Measurements from ENCODE around the gene ARHGAP21. TPM values are rescaled to one million over a fixed set of nuclear protein-coding genes. Genes with fewer than 3 reads are reported as not detected.
A peak's percentile ranks its signal among the peaks of the same experiment; 100 is the strongest.
"Not testable (repeated sequence)": the region's sequence is repeated elsewhere in the genome, so short reads cannot be mapped to it uniquely, and the experiment has no call there.

ARHGAP21 gene
- total RNA-seq, 1 donor from 2014 or later: 108 TPM

DNA sequence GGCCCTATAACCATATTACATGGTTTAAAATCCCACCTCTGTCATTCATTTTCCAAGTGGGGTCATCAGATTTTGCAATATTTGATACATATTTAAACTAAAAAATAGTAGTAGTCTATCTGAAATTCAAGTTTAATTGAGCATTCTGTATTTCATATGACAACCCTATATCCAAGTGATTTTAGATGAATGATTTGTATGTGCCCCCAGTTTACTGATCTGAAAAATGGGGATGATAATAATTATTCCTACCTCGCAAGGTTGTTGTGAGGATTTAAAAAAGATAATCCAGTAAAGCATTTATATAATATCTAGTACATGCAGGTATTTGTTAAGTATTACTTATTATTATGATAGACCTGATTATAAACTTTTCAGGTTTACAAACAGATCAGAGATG is 84.6 kb downstream of the ARHGAP21 start:
- H3K4me3 Mint-ChIP-seq (ENCODE audit: unreplicated experiment): no peak overlapping the region
- H3K27ac Mint-ChIP-seq (ENCODE audit: unreplicated experiment): no peak overlapping the region
- H3K4me1 Mint-ChIP-seq (ENCODE audit: low read depth): peaks cover 11% of the 10 kb centered on the region
- no peak for DNase-seq (ENCODE audit: low spot score)
- TF ChIP-seq, protein P1, sequence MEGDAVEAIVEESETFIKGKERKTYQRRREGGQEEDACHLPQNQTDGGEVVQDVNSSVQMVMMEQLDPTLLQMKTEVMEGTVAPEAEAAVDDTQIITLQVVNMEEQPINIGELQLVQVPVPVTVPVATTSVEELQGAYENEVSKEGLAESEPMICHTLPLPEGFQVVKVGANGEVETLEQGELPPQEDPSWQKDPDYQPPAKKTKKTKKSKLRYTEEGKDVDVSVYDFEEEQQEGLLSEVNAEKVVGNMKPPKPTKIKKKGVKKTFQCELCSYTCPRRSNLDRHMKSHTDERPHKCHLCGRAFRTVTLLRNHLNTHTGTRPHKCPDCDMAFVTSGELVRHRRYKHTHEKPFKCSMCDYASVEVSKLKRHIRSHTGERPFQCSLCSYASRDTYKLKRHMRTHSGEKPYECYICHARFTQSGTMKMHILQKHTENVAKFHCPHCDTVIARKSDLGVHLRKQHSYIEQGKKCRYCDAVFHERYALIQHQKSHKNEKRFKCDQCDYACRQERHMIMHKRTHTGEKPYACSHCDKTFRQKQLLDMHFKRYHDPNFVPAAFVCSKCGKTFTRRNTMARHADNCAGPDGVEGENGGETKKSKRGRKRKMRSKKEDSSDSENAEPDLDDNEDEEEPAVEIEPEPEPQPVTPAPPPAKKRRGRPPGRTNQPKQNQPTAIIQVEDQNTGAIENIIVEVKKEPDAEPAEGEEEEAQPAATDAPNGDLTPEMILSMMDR (IDR thresholded peaks at IDR 0.05): no peak
- no peaks in the 10 kb centered on the region for H3K27me3 Mint-ChIP-seq (ENCODE audit: low read depth)
- H3K36me3 Mint-ChIP-seq (ENCODE audit: low read depth): peaks cover 3% of the 10 kb centered on the region
- no peaks in the 10 kb centered on the region for H3K9me3 Mint-ChIP-seq (ENCODE audit: low read depth)

DNA sequence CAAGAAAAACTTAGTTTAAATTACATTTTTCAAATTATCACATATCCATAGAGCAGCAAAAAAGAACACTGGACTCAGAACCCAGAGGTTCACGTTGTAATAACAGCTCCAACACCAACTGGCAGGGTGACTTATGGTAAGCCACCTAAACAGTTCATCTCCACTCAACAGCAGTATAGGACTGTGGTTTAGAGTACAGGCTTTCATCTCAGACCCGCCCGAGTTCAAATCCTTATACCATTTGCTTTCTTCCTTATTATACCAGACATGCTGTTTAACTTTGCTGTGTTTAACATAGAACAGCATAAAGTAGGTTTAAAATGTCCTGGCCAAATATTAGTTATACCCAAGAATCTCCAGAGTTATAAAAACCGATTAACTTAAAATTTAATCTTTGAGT is 97.9 kb downstream of the ARHGAP21 start:
- peaks cover 4% of the 10 kb centered on the region for H3K36me3 Mint-ChIP-seq (ENCODE audit: low read depth)
- TF ChIP-seq, protein P1 (IDR thresholded peaks at IDR 0.05): no peak
- peaks cover 26% of the 10 kb centered on the region for H3K4me1 Mint-ChIP-seq (ENCODE audit: low read depth)
- H3K4me3 Mint-ChIP-seq (ENCODE audit: unreplicated experiment): no peak overlapping the region
- H3K9me3 Mint-ChIP-seq (ENCODE audit: low read depth): no peaks in the 10 kb centered on the region
- H3K27ac Mint-ChIP-seq (ENCODE audit: unreplicated experiment): no peak overlapping the region
- H3K27me3 Mint-ChIP-seq (ENCODE audit: low read depth): no peaks in the 10 kb centered on the region
- DNase-seq (ENCODE audit: low spot score): no peak

DNA sequence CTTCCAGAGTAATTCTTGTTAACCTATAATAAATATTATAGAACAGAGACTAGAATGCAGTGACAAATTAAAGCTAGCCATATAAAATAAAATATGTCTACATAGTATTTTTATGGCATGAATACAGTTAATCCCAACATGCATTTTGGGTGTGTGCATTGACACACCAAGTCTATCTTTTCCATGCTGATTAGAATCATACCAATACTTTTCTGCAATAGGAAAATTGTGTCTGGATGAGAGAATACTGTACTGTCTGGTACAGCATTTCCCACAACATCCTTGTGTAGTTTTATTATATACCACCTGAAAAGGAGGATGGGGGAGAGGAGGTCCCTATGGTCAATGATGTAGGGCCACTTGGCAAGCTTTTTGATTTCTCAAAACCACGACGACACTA is 100.3 kb downstream of the ARHGAP21 start:
- no peak for DNase-seq (ENCODE audit: low spot score)
- Mint-ChIP-seq H3K9me3 (ENCODE audit: low read depth) (no peaks in the 10 kb centered on the region), H3K27ac (ENCODE audit: unreplicated experiment) (no peak overlapping the region), H3K4me3 (ENCODE audit: unreplicated experiment) (no peak overlapping the region), H3K27me3 (ENCODE audit: low read depth) (no peaks in the 10 kb centered on the region), H3K4me1 (ENCODE audit: low read depth) (peaks cover 22% of the 10 kb centered on the region), H3K36me3 (ENCODE audit: low read depth) (peaks cover 15% of the 10 kb centered on the region)
- TF ChIP-seq, protein P1 (IDR thresholded peaks at IDR 0.05): no peak

DNA sequence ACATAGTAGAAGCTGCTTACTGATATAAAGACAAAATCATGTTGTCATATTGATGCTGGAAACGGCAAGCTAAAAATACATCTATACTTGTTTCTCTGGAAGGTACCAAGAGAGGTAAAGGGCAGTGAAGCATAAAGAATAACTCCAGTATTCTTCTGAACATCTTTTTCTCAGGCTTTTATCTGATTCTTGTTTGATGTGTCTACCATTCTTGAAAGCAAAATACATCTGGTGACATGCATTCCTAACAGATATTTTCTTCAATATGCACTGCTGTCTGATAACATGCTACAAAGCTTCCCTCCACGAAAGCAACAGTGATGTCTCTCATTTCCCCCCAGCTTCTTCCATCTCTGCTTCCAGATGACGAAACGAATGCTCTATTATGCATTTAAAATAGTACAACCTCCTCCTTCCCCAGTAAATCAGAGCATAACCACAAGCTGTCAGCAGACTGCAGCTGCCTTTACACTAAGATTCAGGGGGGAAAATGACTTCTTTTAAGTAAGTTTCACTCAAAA is 100.8 kb downstream of the ARHGAP21 start:
- H3K4me3 Mint-ChIP-seq (ENCODE audit: unreplicated experiment): no peak overlapping the region
- no peaks in the 10 kb centered on the region for H3K9me3 Mint-ChIP-seq (ENCODE audit: low read depth)
- no peaks in the 10 kb centered on the region for H3K27me3 Mint-ChIP-seq (ENCODE audit: low read depth)
- peaks cover 22% of the 10 kb centered on the region for H3K4me1 Mint-ChIP-seq (ENCODE audit: low read depth)
- TF ChIP-seq, protein P1 (IDR thresholded peaks at IDR 0.05): no peak
- H3K27ac Mint-ChIP-seq (ENCODE audit: unreplicated experiment): no peak overlapping the region
- peaks cover 18% of the 10 kb centered on the region for H3K36me3 Mint-ChIP-seq (ENCODE audit: low read depth)
- no peak for DNase-seq (ENCODE audit: low spot score)

DNA sequence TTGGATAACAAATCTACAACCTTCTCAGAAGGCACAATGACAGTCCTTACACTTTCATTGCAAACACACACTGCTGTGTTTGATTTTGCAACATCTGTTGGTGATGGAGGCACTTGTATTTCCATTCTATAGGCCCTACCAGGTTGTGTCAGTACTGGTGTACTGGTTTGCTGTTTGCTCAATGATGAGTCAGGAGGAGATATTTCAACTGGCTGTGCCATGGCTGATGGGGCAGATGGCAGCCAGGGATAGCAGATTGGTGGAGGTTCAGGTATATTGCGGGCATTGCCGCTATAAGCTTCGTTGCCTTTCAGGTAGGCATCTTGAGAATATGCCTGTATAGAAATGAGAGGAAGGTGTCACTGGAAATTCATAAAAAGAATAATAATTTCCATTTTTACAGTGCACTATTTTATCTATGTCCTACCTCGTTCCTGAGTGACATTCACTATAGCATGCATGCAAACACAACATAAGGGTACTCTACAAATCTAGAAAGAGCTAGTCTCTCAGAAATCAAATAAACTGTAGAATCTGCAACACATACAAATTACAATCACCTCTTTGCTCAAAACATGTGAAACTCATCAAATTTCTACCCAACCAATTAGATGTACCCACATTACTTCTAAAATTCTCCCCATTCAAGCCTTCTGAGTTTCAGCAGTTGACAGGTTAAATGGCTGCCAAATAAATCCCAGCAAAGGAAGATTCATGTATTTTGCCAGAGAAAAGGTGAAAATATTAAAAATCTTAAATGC is 102.5 kb downstream of the ARHGAP21 start:
- H3K4me3 Mint-ChIP-seq (ENCODE audit: unreplicated experiment); H3K27ac Mint-ChIP-seq (ENCODE audit: unreplicated experiment); DNase-seq (ENCODE audit: low spot score); H3K27me3 Mint-ChIP-seq (ENCODE audit: low read depth); H3K9me3 Mint-ChIP-seq (ENCODE audit: low read depth): not testable (repeated sequence)
- H3K36me3 Mint-ChIP-seq (ENCODE audit: low read depth): peaks cover 18% of the 10 kb centered on the region
- H3K4me1 Mint-ChIP-seq (ENCODE audit: low read depth): peaks cover 22% of the 10 kb centered on the region

DNA sequence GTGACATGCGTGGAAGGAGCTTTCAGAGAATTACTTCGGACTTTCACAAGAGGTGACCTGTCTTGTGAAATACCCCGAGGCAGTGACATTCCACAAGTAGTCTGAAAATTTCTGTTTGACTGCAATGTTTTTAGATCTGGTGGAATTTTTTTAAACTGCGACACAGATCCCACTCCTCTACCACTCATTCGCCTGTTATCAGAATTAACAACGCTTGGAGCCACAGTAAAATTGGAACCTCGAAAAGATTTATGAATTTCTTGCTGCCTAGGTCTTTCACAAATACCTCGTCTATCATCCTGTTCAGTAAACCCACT is 103.7 kb downstream of the ARHGAP21 start:
- not testable (repeated sequence) for H3K4me3 Mint-ChIP-seq (ENCODE audit: unreplicated experiment); DNase-seq (ENCODE audit: low spot score); H3K9me3 Mint-ChIP-seq (ENCODE audit: low read depth); H3K27me3 Mint-ChIP-seq (ENCODE audit: low read depth)
- H3K4me1 Mint-ChIP-seq (ENCODE audit: low read depth): peaks cover 22% of the 10 kb centered on the region
- H3K36me3 Mint-ChIP-seq (ENCODE audit: low read depth): peaks cover 18% of the 10 kb centered on the region
- H3K27ac Mint-ChIP-seq (ENCODE audit: unreplicated experiment): peak overlapping the region; percentile 13

DNA sequence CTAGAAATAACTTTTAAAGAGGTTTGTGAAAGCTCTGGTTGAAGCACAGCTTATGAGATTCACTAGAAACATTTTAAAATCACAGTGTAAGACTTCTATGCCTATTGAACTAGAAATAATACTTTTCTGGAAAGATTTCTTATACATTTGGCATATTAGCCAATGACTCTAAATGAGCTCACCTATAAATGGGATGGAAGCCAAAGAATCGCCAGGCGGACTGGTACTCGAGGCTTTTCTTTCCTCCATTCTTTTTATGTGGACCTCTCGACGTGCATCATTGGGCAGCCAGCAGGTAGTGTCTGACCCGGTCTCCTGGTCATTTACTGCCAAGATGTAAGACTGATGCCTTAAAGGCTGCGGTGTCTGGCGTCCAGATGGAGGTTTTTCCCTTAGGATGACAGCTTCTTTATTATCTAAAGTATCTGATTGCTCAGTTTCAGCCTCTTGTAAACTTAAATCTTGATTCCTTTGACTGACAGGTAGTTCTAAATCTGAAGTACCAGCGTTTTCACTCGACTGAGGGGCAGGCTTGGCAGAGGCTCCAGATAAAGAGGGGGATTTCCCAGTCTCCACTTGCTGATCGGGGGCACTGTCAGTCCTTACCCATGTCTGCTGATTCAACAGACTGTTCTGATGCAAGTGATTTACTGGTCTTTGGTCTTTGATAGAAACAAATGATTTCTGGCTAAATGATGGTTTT is 104.2 kb downstream of the ARHGAP21 start:
- DNase-seq (ENCODE audit: low spot score): not testable (repeated sequence)

More for the DNA sequence above, 104.2 kb downstream of the ARHGAP21 start:
- peaks cover 18% of the 10 kb centered on the region for H3K36me3 Mint-ChIP-seq (ENCODE audit: low read depth)
- not testable (repeated sequence) for H3K27me3 Mint-ChIP-seq (ENCODE audit: low read depth); H3K4me3 Mint-ChIP-seq (ENCODE audit: unreplicated experiment); H3K9me3 Mint-ChIP-seq (ENCODE audit: low read depth)
- H3K4me1 Mint-ChIP-seq (ENCODE audit: low read depth): peaks cover 22% of the 10 kb centered on the region
- H3K27ac Mint-ChIP-seq (ENCODE audit: unreplicated experiment): peak overlapping the region; percentile 13
